Measurements from ENCODE around the gene GDF10.
A peak's percentile ranks its signal among the peaks of the same experiment; 100 is the strongest.

GDF10 gene

DNA sequence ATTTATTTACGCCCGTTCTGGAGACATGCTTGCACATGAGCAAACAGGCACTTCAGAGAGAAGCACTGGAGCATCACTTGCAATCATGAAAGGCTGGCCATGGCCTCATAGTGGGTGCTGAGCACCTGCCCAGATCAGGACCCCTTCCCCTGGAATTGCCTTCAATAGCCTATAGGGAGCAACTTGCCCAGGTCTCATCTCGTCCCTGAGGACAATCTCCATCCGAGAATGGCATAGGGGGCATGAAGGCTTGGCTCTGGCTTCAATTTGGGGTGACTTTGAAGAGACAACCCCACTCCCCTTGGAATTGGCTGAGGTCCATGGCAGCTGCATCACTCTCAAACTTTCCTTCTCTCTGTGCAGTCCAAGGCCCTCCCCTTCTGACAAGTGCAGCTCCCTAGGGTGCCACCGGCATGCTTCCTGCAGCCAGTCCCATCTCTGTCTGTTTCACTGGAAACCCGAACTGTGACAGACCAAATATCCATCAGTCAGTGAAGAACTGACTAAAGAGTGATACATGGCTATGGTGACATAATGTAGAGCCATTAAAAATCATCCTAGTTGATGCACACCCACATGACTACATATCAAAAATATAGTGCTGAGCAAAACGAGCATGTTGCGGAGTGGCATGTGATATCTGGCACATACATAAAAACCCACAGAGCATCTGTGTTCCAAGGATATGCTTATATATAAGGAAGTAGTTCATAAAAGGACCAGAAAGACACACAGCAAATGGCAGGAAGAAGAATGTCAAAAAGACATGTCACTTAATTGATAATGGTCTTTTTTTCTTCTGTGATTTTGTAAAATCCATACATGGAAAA, 34.7 kb downstream of the GDF10 start:
- DNase-seq (ENCODE audit: low spot score), result no peak

GRCh38 chr10:47335906-47336305, 35.9 kb downstream of the GDF10 start:
- DNase-seq (ENCODE audit: low spot score), result no peak

- no peak for DNase-seq (ENCODE audit: low spot score)
Observed at GRCh38 chr10:47336387-47337134, 36.6 kb downstream of the GDF10 start.

DNA sequence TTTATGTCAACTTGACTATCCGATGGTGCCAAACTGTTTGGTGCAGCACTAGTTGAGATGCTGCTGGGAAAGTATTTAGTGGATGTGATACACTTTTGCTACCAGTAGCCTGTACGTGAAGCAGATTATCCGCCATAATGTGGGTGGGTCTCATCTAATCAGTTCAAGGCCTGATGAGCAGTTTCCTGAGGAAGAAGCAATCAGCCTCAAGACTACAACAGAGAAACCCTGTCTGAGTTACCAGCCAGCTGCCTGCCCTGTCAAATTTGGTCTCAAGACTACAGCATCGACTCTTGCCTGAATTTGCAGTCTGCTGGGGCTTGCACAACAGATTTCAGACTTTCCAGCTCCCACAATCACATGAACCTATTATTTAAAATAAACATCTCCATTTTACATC, 37.3 kb downstream of the GDF10 start:
- DNase-seq (ENCODE audit: low spot score), result no peak

GRCh38 chr10:47339186-47339735, 39.3 kb downstream of the GDF10 start:
- no peak for DNase-seq (ENCODE audit: low spot score)

GRCh38 chr10:47339759-47340607, 40.0 kb downstream of the GDF10 start:
- no peak for DNase-seq (ENCODE audit: low spot score)

- peak; percentile 57 for DNase-seq (ENCODE audit: low spot score)
Observed at GRCh38 chr10:47340608-47341170, 40.7 kb downstream of the GDF10 start.

DNA sequence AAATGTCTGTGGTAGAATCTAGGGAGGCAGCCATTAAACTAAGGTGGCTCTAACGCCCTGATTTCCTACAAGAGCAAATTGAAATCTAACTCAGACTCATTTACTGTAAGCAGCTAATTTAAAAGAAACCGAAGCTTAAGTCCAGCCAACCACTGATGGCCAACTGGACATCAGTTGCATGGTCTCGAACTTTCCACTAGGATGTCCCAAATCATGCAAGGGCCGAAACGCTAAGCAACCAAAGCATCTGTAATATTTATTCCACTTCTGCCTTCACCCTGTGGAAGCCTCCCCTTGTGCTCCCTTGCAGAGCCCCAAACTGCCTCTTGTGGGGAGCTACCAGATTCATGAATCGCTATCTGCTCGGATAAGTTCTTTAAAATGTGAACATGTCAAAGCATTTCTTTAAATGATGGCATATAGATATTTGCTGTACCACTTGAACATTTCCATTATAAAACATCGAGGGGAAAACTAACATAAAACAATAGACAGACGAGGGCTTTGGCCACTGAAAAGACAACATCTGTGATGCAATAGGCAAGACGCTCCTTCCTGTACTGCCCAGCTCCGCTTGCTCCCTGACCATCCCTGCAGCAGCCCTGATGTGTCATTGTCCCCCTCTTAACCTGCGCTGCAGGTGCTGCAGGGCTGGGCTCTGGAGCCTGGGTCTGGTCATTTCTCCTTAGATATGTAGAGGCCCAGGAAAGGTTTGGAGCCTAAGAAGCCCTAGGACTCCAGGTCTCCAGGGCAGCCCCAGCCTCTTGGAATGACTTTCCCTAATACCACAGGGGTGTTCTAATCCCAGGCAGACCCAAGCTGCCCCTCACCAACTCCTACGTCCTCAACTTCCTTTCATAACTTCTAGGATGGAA, 45.2 kb downstream of the GDF10 start:
- DNase-seq (ENCODE audit: low spot score), result no peak

- no peak for DNase-seq (ENCODE audit: low spot score)
Observed at GRCh38 chr10:47346581-47347302, 46.7 kb downstream of the GDF10 start.

DNA sequence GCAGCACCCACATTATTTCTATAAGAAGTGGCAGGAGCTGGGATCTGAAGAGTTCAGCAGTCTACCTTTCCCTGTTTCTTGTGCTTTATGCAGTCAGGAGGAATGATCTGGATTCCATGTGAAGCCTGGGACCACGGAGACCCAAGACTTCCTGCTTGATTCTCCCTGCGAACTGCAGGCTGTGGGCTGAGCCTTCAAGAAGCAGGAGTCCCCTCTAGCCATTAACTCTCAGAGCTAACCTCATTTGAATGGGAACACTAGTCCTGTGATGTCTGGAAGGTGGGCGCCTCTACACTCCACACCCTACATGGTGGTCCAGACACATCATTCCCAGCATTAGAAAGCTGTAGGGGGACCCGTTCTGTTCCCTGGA, 47.3 kb downstream of the GDF10 start:
- no peak for DNase-seq (ENCODE audit: low spot score)

GRCh38 chr10:47348138-47348651, 48.2 kb downstream of the GDF10 start, which contains the start of gene RBP3:
RBP3 (plus strand) TSS chr10:47348363; CDS start chr10:47348485, 122 bp downstream.
- no peak for DNase-seq (ENCODE audit: low spot score)

GRCh38 chr10:47348661-47349470, 48.9 kb downstream of the GDF10 start:
- no peak for DNase-seq (ENCODE audit: low spot score)

- no peak for DNase-seq (ENCODE audit: low spot score)
Observed at GRCh38 chr10:47349516-47349915, 49.5 kb downstream of the GDF10 start.

DNA sequence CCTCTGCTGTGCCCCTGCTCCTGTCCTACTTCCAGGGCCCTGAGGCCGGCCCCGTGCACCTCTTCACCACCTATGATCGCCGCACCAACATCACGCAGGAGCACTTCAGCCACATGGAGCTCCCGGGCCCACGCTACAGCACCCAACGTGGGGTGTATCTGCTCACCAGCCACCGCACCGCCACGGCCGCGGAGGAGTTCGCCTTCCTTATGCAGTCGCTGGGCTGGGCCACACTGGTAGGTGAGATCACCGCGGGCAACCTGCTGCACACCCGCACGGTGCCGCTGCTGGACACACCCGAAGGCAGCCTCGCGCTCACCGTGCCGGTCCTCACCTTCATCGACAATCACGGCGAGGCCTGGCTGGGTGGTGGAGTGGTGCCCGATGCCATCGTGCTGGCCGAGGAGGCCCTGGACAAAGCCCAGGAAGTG, 50.0 kb downstream of the GDF10 start:
- DNase-seq (ENCODE audit: low spot score), result no peak

- DNase-seq (ENCODE audit: low spot score), result no peak
Observed at GRCh38 chr10:47350671-47351640, 51.0 kb downstream of the GDF10 start.

DNA sequence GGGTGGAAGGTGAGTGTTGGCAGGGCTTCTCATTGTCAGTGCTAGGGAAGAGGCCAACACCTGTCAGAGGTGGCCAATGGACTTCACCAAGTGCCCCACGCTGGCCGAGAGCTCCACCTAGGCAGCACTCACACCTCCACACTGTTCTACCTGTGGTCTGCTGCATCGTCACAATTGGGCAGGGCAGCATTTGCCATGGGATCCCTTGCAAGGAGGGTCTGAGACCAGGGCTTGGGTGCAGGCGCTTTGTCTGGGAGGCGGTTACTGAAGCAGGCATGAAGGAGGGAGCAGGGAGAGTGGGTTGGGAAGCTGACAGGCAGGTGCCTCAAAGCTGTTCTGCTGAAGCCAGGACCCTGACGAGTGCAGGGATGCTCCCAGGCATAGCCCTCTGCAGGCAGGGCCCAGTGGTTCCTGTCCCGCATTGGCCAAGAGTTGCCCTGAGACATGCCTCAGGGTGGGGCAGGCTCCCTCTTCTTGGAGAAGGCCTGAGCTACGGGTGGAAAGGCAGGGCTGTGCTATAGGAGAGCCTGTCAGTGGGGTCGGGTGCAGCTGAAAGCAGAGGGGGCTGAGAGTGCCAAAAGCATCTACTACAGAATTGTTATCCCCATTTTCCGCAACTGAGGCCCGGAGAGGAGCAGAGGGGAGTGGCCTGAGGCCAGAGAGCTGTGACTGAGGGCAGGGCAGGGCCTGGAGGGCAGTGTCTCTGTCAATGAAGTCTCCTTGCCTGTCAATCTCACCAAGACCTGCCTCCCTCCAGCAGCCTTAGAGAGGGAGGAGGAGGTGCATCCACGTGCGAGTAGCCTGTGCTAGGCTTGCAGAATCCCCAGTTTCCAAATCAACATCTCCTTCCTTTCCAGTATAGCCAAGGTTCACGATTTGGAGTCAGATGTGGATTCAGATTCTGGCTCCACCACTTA, 52.2 kb downstream of the GDF10 start:
- DNase-seq (ENCODE audit: low spot score), result no peak

- DNase-seq (ENCODE audit: low spot score), result no peak
Observed at GRCh38 chr10:47353351-47353750, 53.4 kb downstream of the GDF10 start.

Measured in COLO829 (cell line).